ENCODE measurements around the gene RIN3.

The RIN3 gene

GRCh38 chr14:92710001-92710341, 196.4 kb downstream of the RIN3 start:
- no peak overlapping the region for H3K9ac ChIP-seq (ENCODE audit: low read length)
- TF ChIP-seq, protein P1, sequence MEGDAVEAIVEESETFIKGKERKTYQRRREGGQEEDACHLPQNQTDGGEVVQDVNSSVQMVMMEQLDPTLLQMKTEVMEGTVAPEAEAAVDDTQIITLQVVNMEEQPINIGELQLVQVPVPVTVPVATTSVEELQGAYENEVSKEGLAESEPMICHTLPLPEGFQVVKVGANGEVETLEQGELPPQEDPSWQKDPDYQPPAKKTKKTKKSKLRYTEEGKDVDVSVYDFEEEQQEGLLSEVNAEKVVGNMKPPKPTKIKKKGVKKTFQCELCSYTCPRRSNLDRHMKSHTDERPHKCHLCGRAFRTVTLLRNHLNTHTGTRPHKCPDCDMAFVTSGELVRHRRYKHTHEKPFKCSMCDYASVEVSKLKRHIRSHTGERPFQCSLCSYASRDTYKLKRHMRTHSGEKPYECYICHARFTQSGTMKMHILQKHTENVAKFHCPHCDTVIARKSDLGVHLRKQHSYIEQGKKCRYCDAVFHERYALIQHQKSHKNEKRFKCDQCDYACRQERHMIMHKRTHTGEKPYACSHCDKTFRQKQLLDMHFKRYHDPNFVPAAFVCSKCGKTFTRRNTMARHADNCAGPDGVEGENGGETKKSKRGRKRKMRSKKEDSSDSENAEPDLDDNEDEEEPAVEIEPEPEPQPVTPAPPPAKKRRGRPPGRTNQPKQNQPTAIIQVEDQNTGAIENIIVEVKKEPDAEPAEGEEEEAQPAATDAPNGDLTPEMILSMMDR (IDR thresholded peaks at IDR 0.05; ENCODE audit: low read length), result no peak
- TF ChIP-seq EZH2phosphoT487 (IDR thresholded peaks at IDR 0.05; ENCODE audit: low read length) (no peak), EZH2 (optimal IDR thresholded peaks at IDR 0.05; ENCODE audit: low read depth, low read length) (no peak)
- H3K9me2 ChIP-seq (replicated peaks; ENCODE audit: insufficient read depth, low read length), result no peaks in the 10 kb centered on the region
- no peak overlapping the region for H2AFZ ChIP-seq (ENCODE audit: low read length)
- no peak overlapping the region for H3K4me2 ChIP-seq (ENCODE audit: low read depth, low read length)
- no peak overlapping the region for H3K4me3 ChIP-seq (ENCODE audit: low read length)
- no peak overlapping the region for H3K27ac ChIP-seq (ENCODE audit: low read length)
- no peaks in the 10 kb centered on the region for H3K36me3 ChIP-seq (replicated peaks; ENCODE audit: insufficient read depth, low read length)
- no peak for DNase-seq
- no peaks in the 10 kb centered on the region for H3K27me3 ChIP-seq (replicated peaks; ENCODE audit: insufficient read depth, low read length)
- no peaks in the 10 kb centered on the region for H3K4me1 ChIP-seq (ENCODE audit: low read length)
- no peaks in the 10 kb centered on the region for H4K20me1 ChIP-seq (ENCODE audit: insufficient read depth, low read length)
- no peaks in the 10 kb centered on the region for H3F3A ChIP-seq (ENCODE audit: insufficient read depth, low read length)
- H3K79me2 ChIP-seq (ENCODE audit: low read length), result no peaks in the 10 kb centered on the region
- no peaks in the 10 kb centered on the region for H3K9me3 ChIP-seq (replicated peaks; ENCODE audit: insufficient read depth, low read length)

DNA sequence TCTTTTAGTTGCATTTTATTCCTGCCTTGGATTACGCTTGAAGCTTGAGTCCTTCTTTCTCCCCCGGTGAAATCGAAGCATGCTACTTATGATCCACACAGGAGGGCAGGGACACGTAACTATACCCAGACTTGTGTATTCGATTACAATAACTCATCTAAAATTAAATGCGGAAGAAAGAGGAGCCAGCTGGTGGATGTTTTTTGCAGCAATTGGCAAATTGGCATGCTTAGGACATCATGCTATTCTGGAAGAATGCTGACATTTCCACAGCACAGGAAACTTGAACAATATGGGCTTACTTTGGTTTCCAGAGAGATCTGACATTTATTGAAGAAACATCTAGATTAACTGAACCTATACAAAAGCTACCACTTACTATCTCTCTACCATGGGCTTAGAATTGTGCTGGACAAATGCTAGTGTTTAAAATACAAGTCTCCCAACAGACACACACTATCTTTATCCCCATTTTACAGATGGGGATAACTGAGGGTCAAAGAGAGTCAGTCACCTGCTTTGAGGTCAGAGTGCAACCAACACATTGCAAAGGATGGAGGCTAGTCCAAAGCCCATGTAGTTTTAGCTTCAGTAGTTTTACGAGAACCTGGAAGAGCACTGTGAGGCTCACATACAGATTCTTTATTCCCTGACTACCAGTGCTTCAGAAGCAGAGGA, 198.5 kb downstream of the RIN3 start:
- Histone ChIP-seq H3K4me1 (ENCODE audit: low read length) (no peaks in the 10 kb centered on the region), H3K27me3 (replicated peaks; ENCODE audit: insufficient read depth, low read length) (no peaks in the 10 kb centered on the region), H3K79me2 (ENCODE audit: low read length) (no peaks in the 10 kb centered on the region), H3K4me2 (ENCODE audit: low read depth, low read length) (no peak overlapping the region), H3K27ac (ENCODE audit: low read length) (no peak overlapping the region), H3K9me3 (replicated peaks; ENCODE audit: insufficient read depth, low read length) (no peaks in the 10 kb centered on the region), H3K36me3 (replicated peaks; ENCODE audit: insufficient read depth, low read length) (no peaks in the 10 kb centered on the region), H3K9me2 (replicated peaks; ENCODE audit: insufficient read depth, low read length) (no peaks in the 10 kb centered on the region), H3K4me3 (ENCODE audit: low read length) (no peak overlapping the region), H3K9ac (ENCODE audit: low read length) (no peak overlapping the region), H2AFZ (ENCODE audit: low read length) (no peak overlapping the region), H3F3A (ENCODE audit: insufficient read depth, low read length) (no peaks in the 10 kb centered on the region), H4K20me1 (ENCODE audit: insufficient read depth, low read length) (no peaks in the 10 kb centered on the region)
- no peak for TF ChIP-seq EZH2 (optimal IDR thresholded peaks at IDR 0.05; ENCODE audit: low read depth, low read length)
- TF ChIP-seq EZH2phosphoT487 (IDR thresholded peaks at IDR 0.05; ENCODE audit: low read length), result no peak
- TF ChIP-seq, protein P1 (IDR thresholded peaks at IDR 0.05; ENCODE audit: low read length), result no peak
- DNase-seq, result no peak

DNA sequence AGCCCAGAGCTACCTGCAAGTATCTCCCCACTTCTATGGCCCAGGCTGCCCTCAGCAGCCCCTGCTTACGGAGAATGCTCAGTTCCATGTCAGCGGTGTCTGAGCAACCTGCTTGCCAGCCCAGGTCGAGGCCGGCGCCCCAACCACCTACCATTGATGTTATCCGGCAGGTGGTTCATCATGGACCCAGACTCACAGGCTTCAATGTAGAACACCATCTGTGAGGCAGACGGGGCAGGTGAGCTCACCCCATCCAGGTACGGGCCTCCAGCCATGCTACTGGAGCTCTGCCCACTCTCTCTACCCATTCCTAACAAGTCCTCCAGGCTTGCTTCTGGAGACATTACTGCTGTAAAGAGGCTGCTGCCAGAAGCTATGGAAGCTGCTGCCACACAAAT, 199.1 kb downstream of the RIN3 start:
- Histone ChIP-seq H3K9me2 (replicated peaks; ENCODE audit: insufficient read depth, low read length) (no peaks in the 10 kb centered on the region), H3K79me2 (ENCODE audit: low read length) (no peaks in the 10 kb centered on the region), H2AFZ (ENCODE audit: low read length) (no peak overlapping the region), H3K4me3 (ENCODE audit: low read length) (no peak overlapping the region), H3F3A (ENCODE audit: insufficient read depth, low read length) (no peaks in the 10 kb centered on the region), H3K27ac (ENCODE audit: low read length) (no peak overlapping the region), H3K27me3 (replicated peaks; ENCODE audit: insufficient read depth, low read length) (no peaks in the 10 kb centered on the region), H3K36me3 (replicated peaks; ENCODE audit: insufficient read depth, low read length) (no peaks in the 10 kb centered on the region), H3K4me2 (ENCODE audit: low read depth, low read length) (no peak overlapping the region), H3K4me1 (ENCODE audit: low read length) (no peaks in the 10 kb centered on the region), H3K9ac (ENCODE audit: low read length) (no peak overlapping the region), H3K9me3 (replicated peaks; ENCODE audit: insufficient read depth, low read length) (no peaks in the 10 kb centered on the region), H4K20me1 (ENCODE audit: insufficient read depth, low read length) (no peaks in the 10 kb centered on the region)
- DNase-seq, result no peak
- TF ChIP-seq EZH2phosphoT487 (IDR thresholded peaks at IDR 0.05; ENCODE audit: low read length) (no peak), EZH2 (optimal IDR thresholded peaks at IDR 0.05; ENCODE audit: low read depth, low read length) (no peak)
- TF ChIP-seq, protein P1 (IDR thresholded peaks at IDR 0.05; ENCODE audit: low read length), result no peak
